Measurements from ENCODE around the gene CHN2.
A peak's percentile ranks its signal among the peaks of the same experiment; 100 is the strongest.

Gene CHN2

GRCh38 chr7:29228289-29229011 lies 33.9 kb downstream of the CHN2 start:
- no peak for DNase-seq (ENCODE audit: low spot score)

- DNase-seq (ENCODE audit: low spot score) = no peak
Measured at GRCh38 chr7:29229066-29229465, 34.5 kb downstream of the CHN2 start.

GRCh38 chr7:29229946-29230345 lies 35.4 kb downstream of the CHN2 start:
- DNase-seq (ENCODE audit: low spot score) = no peak

- DNase-seq (ENCODE audit: low spot score) = no peak
Measured at GRCh38 chr7:29230871-29231345, 36.3 kb downstream of the CHN2 start.

- DNase-seq (ENCODE audit: low spot score) = no peak
Measured at GRCh38 chr7:29231671-29232232, 37.2 kb downstream of the CHN2 start.

GRCh38 chr7:29234438-29234837 lies 39.9 kb downstream of the CHN2 start:
- no peak for DNase-seq (ENCODE audit: low spot score)

- DNase-seq (ENCODE audit: low spot score) = no peak
Measured at GRCh38 chr7:29236071-29236580, 41.6 kb downstream of the CHN2 start.

- no peak for DNase-seq (ENCODE audit: low spot score)
Measured at GRCh38 chr7:29236649-29237048, 42.1 kb downstream of the CHN2 start.

GRCh38 chr7:29237489-29237888 lies 42.9 kb downstream of the CHN2 start:
- no peak for DNase-seq (ENCODE audit: low spot score)

GRCh38 chr7:29239638-29240037 lies 45.1 kb downstream of the CHN2 start:
- DNase-seq (ENCODE audit: low spot score) = peak; percentile 23

- DNase-seq (ENCODE audit: low spot score) = no peak
Measured at GRCh38 chr7:29242265-29242664, 47.7 kb downstream of the CHN2 start.

GRCh38 chr7:29243910-29244655 lies 49.5 kb downstream of the CHN2 start:
- DNase-seq (ENCODE audit: low spot score) = peak; percentile 6

- no peak for DNase-seq (ENCODE audit: low spot score)
Measured at GRCh38 chr7:29247224-29247962, 52.8 kb downstream of the CHN2 start.

GRCh38 chr7:29247963-29248236 lies 53.3 kb downstream of the CHN2 start:
- no peak for DNase-seq (ENCODE audit: low spot score)

- no peak for DNase-seq (ENCODE audit: low spot score)
Measured at GRCh38 chr7:29248713-29249382, 54.3 kb downstream of the CHN2 start.

- no peak for DNase-seq (ENCODE audit: low spot score)
Measured at GRCh38 chr7:29249383-29249750, 54.8 kb downstream of the CHN2 start.

GRCh38 chr7:29249860-29250259 lies 55.3 kb downstream of the CHN2 start:
- DNase-seq (ENCODE audit: low spot score) = no peak

- DNase-seq (ENCODE audit: low spot score) = no peak
Measured at GRCh38 chr7:29253225-29253624, 58.6 kb downstream of the CHN2 start.

GRCh38 chr7:29254591-29254990 lies 60.0 kb downstream of the CHN2 start:
- DNase-seq (ENCODE audit: low spot score) = no peak

GRCh38 chr7:29255199-29255878 lies 60.8 kb downstream of the CHN2 start:
- DNase-seq (ENCODE audit: low spot score) = no peak

- DNase-seq (ENCODE audit: low spot score) = peak; percentile 23
Measured at GRCh38 chr7:29255906-29256692, 61.5 kb downstream of the CHN2 start.
